OCI-LY3 (cell line): Measurements from ENCODE around the gene MED29.

ENCODE experiments used
- H2AFZ ChIP-seq: fragments of 200-600, 300-600 bp; shearing (Covaris generic); 2 replicates; pipeline ENCODE4 v1.6.0; 2014; ENCODE audit warnings: antibody characterized with exemption, low read depth, low read length
- H3K27ac ChIP-seq: fragments of 200-600, 300-600 bp; sonication (generic); 2 replicates; pipeline ENCODE4 v1.5.1; 2014; ENCODE audit warnings: mild to moderate bottlenecking, low read length, moderate library complexity, mixed read lengths
- H3K27me3 ChIP-seq: fragments of 200-600, 300-600 bp; sonication (generic); 2 replicates; pipeline ENCODE4 v1.6.1; 2014; ENCODE audit warnings: low read depth, low read length, mixed read lengths
- H3K36me3 ChIP-seq: fragments of 200-600, 300-600 bp; sonication (generic); replicated peaks from 2 replicates; pipeline ENCODE3; 2014; ENCODE audit warnings: low read depth, low read length, mixed read lengths
- H3K4me1 ChIP-seq: fragments of 300-600, 200-600 bp; sonication (generic); 2 replicates; pipeline ENCODE4 v1.6.1; 2014; ENCODE audit warnings: low read length, mixed read lengths
- H3K4me2 ChIP-seq: fragments of 200-600, 300-600 bp; sonication (generic); 2 replicates; pipeline ENCODE4 v1.6.1; 2014; ENCODE audit warnings: low read length, mixed read lengths
- H3K4me3 ChIP-seq: fragments of 300-600, 200-600 bp; sonication (generic); 2 replicates; pipeline ENCODE4 v1.5.1; 2014; ENCODE audit warnings: antibody characterized with exemption, mild to moderate bottlenecking, low read length, moderate library complexity
- H3K79me2 ChIP-seq: fragments of 300-600, 200-600 bp; shearing (Covaris generic); 2 replicates; pipeline ENCODE4 v1.6.1; 2014; ENCODE audit warnings: mild to moderate bottlenecking, low read length, mixed read lengths
- H3K9ac ChIP-seq: fragments of 300-600, 200-600 bp; shearing (Covaris generic); 2 replicates; pipeline ENCODE4 v1.6.0; 2014; ENCODE audit warnings: mild to moderate bottlenecking, low read length, moderate library complexity
- H3K9me3 ChIP-seq: fragments of 200-600, 300-600 bp; shearing (Covaris generic); 2 replicates; pipeline ENCODE4 v1.6.1; 2014; ENCODE audit warnings: low read length, mixed read lengths; ENCODE audit not compliant: insufficient read depth
- H4K20me1 ChIP-seq: fragments of 200-600, 300-600 bp; sonication (generic); 2 replicates; pipeline ENCODE4 v1.6.1; 2016; ENCODE audit warnings: low read length, mixed read lengths; ENCODE audit not compliant: insufficient read depth
- CTCF ChIP-seq: fragments of 200-600, 300-600 bp; sonication (generic); IDR thresholded peaks from 2 replicates; pipeline ENCODE4 v1.5.1; 2014; ENCODE audit warnings: antibody characterized with exemption, low read length, low read depth
- EZH2phosphoT487 ChIP-seq: fragments of 200-600 bp; shearing (Covaris generic); IDR thresholded peaks from 2 replicates; pipeline ENCODE4 v1.6.1; 2018; ENCODE audit warnings: antibody characterized with exemption, mixed run types, low read depth

MED29 gene

GRCh38 chr19:39363901-39364457 is 27.2 kb upstream of the MED29 start:
- no peak overlapping the region for H3K4me3 ChIP-seq
- H4K20me1 ChIP-seq = peaks cover 7% of the 10 kb centered on the region; the same call in 1 of the 2 replicates
- no peak overlapping the region for H3K27ac ChIP-seq
- peaks cover 7% of the 10 kb centered on the region; the same call in 1 of the 2 replicates for H3K4me1 ChIP-seq
- no peak for TF ChIP-seq CTCF
- TF ChIP-seq EZH2phosphoT487 = no peak
- H2AFZ ChIP-seq = no peak overlapping the region
- peaks cover 54% of the 10 kb centered on the region for H3K36me3 ChIP-seq
- no peaks in the 10 kb centered on the region for H3K9me3 ChIP-seq
- H3K4me2 ChIP-seq = no peak overlapping the region
- no peak overlapping the region for H3K9ac ChIP-seq
- no peaks in the 10 kb centered on the region for H3K27me3 ChIP-seq
- no peaks in the 10 kb centered on the region for H3K79me2 ChIP-seq

GRCh38 chr19:39365531-39365930 is 25.6 kb upstream of the MED29 start:
- no peak overlapping the region for H3K9ac ChIP-seq
- H2AFZ ChIP-seq = no peak overlapping the region
- TF ChIP-seq EZH2phosphoT487 = no peak
- TF ChIP-seq CTCF = no peak
- no peak overlapping the region for H3K4me3 ChIP-seq
- H3K27me3 ChIP-seq = no peaks in the 10 kb centered on the region
- no peak overlapping the region for H3K4me2 ChIP-seq
- H3K36me3 ChIP-seq = peaks cover 57% of the 10 kb centered on the region
- H4K20me1 ChIP-seq = peaks cover 10% of the 10 kb centered on the region
- peaks cover 7% of the 10 kb centered on the region; the same call in 1 of the 2 replicates for H3K4me1 ChIP-seq
- no peaks in the 10 kb centered on the region for H3K79me2 ChIP-seq
- H3K27ac ChIP-seq = no peak overlapping the region
- H3K9me3 ChIP-seq = no peaks in the 10 kb centered on the region

GRCh38 chr19:39369200-39369599 is 22.0 kb upstream of the MED29 start:
- H3K4me2 ChIP-seq = no peak overlapping the region
- H3K9ac ChIP-seq = no peak overlapping the region
- no peaks in the 10 kb centered on the region for H3K27me3 ChIP-seq
- no peak overlapping the region for H3K4me3 ChIP-seq
- H3K36me3 ChIP-seq = peaks cover 56% of the 10 kb centered on the region
- H2AFZ ChIP-seq = no peak overlapping the region
- H4K20me1 ChIP-seq = peaks cover 8% of the 10 kb centered on the region; the same call in 1 of the 2 replicates
- no peaks in the 10 kb centered on the region for H3K9me3 ChIP-seq
- H3K4me1 ChIP-seq = no peaks in the 10 kb centered on the region
- no peak for TF ChIP-seq CTCF
- no peak for TF ChIP-seq EZH2phosphoT487
- H3K79me2 ChIP-seq = no peaks in the 10 kb centered on the region
- H3K27ac ChIP-seq = no peak overlapping the region

- H3K27me3 ChIP-seq = no peaks in the 10 kb centered on the region
- H3K4me1 ChIP-seq = no peaks in the 10 kb centered on the region
- no peaks in the 10 kb centered on the region for H3K9me3 ChIP-seq
- H3K36me3 ChIP-seq = peaks cover 55% of the 10 kb centered on the region
- peaks cover 8% of the 10 kb centered on the region; the same call in 1 of the 2 replicates for H4K20me1 ChIP-seq
- H3K79me2 ChIP-seq = no peaks in the 10 kb centered on the region
- H3K4me2 ChIP-seq = no peak overlapping the region
- no peak overlapping the region for H2AFZ ChIP-seq
- TF ChIP-seq EZH2phosphoT487 = no peak
- TF ChIP-seq CTCF = no peak
- no peak overlapping the region for H3K9ac ChIP-seq
- no peak overlapping the region for H3K27ac ChIP-seq
- H3K4me3 ChIP-seq = no peak overlapping the region
Measured at GRCh38 chr19:39370735-39371134, 20.4 kb upstream of the MED29 start.
